GM12878 (cell line): ENCODE measurements around the gene CCNI. TPM values are rescaled to one million over a fixed set of nuclear protein-coding genes. Genes with fewer than 3 reads are reported as not detected.

Experiments used
- ATAC-seq: fragments of 200-7000 bp; cut with Tn5 transposase; 3 replicates; pipeline ENCODE4 v1.9.1; 2020; ENCODE audit warnings: mild to moderate bottlenecking, moderate library complexity
- BruUV-seq: library from RNA; stranded (reverse); fragments of 400-500 nt; replicated peaks from 2 replicates; lab custom pipeline; 2021; lab: Mats Ljungman, UMichigan
- CTCF ChIA-PET: fragments of 300-600 bp; sonication (Branson Sonifier 250); formaldehyde crosslinking; extraction: SDS; loops from one replicate; lab custom pipeline; 2021; ENCODE audit warnings: inconsistent platforms; lab: Yijun Ruan, JAX
- POLR2A ChIA-PET: fragments of 350-600 bp; formaldehyde crosslinking; extraction: SDS; loops from one replicate; lab custom pipeline; 2021; ENCODE audit warnings: inconsistent platforms; lab: Charles Lee
- RAD21 ChIA-PET: fragments of 300-600 bp; sonication (Branson Sonifier 250); formaldehyde crosslinking; loops from one replicate; lab custom pipeline; 2023; ENCODE audit warnings: antibody characterized with exemption; ENCODE audit not compliant: unreplicated experiment; lab: Charles Lee
- SMC1A ChIA-PET: fragments of 300-600 bp; sonication (Branson Sonifier 250); formaldehyde crosslinking; loops from one replicate; lab custom pipeline; 2023; ENCODE audit not compliant: unreplicated experiment, uncharacterized antibody; lab: Charles Lee
- DNase-seq: peaks from one replicate; pipeline ENCODE4 v3.0.0-alpha.2; 2011; ENCODE audit warnings: low read depth, low spot score
- FAIRE-seq: peaks from 3 replicates; lab custom pipeline; 2011; peaks lifted over from hg19 to GRCh38; lab: Jason Lieb, UNC
- H2AFZ ChIP-seq: 2 replicates; pipeline ENCODE4 v1.6.0; 2011; ENCODE audit warnings: low read depth, low read length, control low read depth; ENCODE audit not compliant: control insufficient read depth
- H3K27ac ChIP-seq: 2 replicates; pipeline ENCODE4 v1.5.1; 2011; ENCODE audit warnings: control low read depth; ENCODE audit not compliant: control insufficient read depth, insufficient read depth
- H3K27me3 ChIP-seq, 2 experiments: replicated peaks in 1 of 2; 2 replicates each; pipeline versions ENCODE4 v1.6.0 to v1.6.1; 2011; ENCODE audit warnings: low read length in 1 of 2; ENCODE audit not compliant: control insufficient read depth in 2 of 2, insufficient read depth in 2 of 2
- H3K36me3 ChIP-seq, 2 experiments: 2 replicates each; pipeline ENCODE4 v1.5.1; 2011; ENCODE audit warnings: low read length in 1 of 2; ENCODE audit not compliant: control insufficient read depth in 2 of 2, insufficient read depth in 2 of 2
- H3K4me1 ChIP-seq: 2 replicates; pipeline ENCODE4 v1.6.1; 2011; ENCODE audit warnings: mild to moderate bottlenecking, low read length, moderate library complexity, mixed read lengths; ENCODE audit not compliant: control insufficient read depth, insufficient read depth
- H3K4me2 ChIP-seq: 2 replicates; pipeline ENCODE4 v1.6.0; 2011; ENCODE audit warnings: control low read depth; ENCODE audit not compliant: control insufficient read depth, insufficient read depth
- H3K4me3 ChIP-seq: fragments of 200-600 bp; sonication (generic); 2 replicates; pipeline ENCODE4 v1.5.1; 2016
- H3K79me2 ChIP-seq: 2 replicates; pipeline ENCODE4 v1.6.0; 2011; ENCODE audit warnings: low read length; ENCODE audit not compliant: control insufficient read depth, insufficient read depth
- H3K9ac ChIP-seq: 2 replicates; pipeline ENCODE4 v1.8.0; 2011; ENCODE audit warnings: low read length, control low read depth, mixed read lengths; ENCODE audit not compliant: control insufficient read depth, insufficient read depth
- H3K9me3 ChIP-seq: replicated peaks from 3 replicates; pipeline ENCODE4 v1.5.1; 2011; ENCODE audit warnings: mild to moderate bottlenecking, low read length; ENCODE audit not compliant: control insufficient read depth, insufficient read depth
- H4K20me1 ChIP-seq: 2 replicates; pipeline ENCODE4 v1.6.0; 2011; ENCODE audit not compliant: control insufficient read depth, insufficient read depth
- BACH1 ChIP-seq: fragments of 450-650 bp; IDR thresholded peaks from 2 replicates; pipeline ENCODE4 v1.6.1; 2017; ENCODE audit warnings: mild to moderate bottlenecking, borderline replicate concordance
- CHD2 ChIP-seq: IDR thresholded peaks from 2 replicates; pipeline ENCODE4 v1.6.1; 2011; ENCODE audit warnings: low read depth, low read length, improper control_type of control experiment, borderline replicate concordance
- GATAD2B ChIP-seq: fragments of 450-650 bp; conservative IDR thresholded peaks from 2 replicates; pipeline ENCODE4 v1.6.1; 2017; ENCODE audit warnings: low read depth, mild to moderate bottlenecking, moderate library complexity
- HDAC6 ChIP-seq: fragments of 200-600 bp; sonication (generic); IDR thresholded peaks from one replicate; pipeline ENCODE4 v1.8.0; 2017; ENCODE audit warnings: antibody characterized with exemption; ENCODE audit not compliant: unreplicated experiment
- NR2C1 ChIP-seq: fragments of 450-650 bp; IDR thresholded peaks from 2 replicates; pipeline ENCODE4 v1.6.1; 2017; ENCODE audit warnings: antibody characterized with exemption, mild to moderate bottlenecking, moderate library complexity
- PBX3 ChIP-seq: IDR thresholded peaks from 2 replicates; pipeline ENCODE4 v1.6.1; 2011; ENCODE audit warnings: mild to moderate bottlenecking, low read depth, low read length, moderate library complexity; ENCODE audit not compliant: insufficient replicate concordance
- POU2F2 ChIP-seq: IDR thresholded peaks from 3 replicates; pipeline ENCODE4 v1.6.1; 2011; ENCODE audit warnings: low read depth, mild to moderate bottlenecking, low read length, borderline replicate concordance
- RELA ChIP-seq: fragments of 450-650 bp; IDR thresholded peaks from 2 replicates; pipeline ENCODE4 v1.8.0; 2014; ENCODE audit warnings: borderline replicate concordance; ENCODE audit not compliant: partially characterized antibody
- SMAD1 ChIP-seq: fragments of 450-650 bp; IDR thresholded peaks from 2 replicates; pipeline ENCODE4 v1.6.1; 2018; ENCODE audit warnings: mild to moderate bottlenecking, low read depth; ENCODE audit not compliant: partially characterized antibody
- USF2 ChIP-seq: IDR thresholded peaks from 2 replicates; pipeline ENCODE4 v1.6.1; 2011; ENCODE audit warnings: low read depth, low read length, improper control_type of control experiment, borderline replicate concordance
- WRNIP1 ChIP-seq: IDR thresholded peaks from 2 replicates; pipeline ENCODE4 v1.6.1; 2011; ENCODE audit warnings: low read depth, low read length, improper control_type of control experiment, borderline replicate concordance
- in situ Hi-C: fragments of 300-500 bp; cut with MboI; formaldehyde crosslinking; loops from 9 replicates; pipeline ENCODE4 v1.14.3; 2018; ENCODE audit warnings: mixed read lengths
- intact Hi-C: fragments of 100-400 bp; cut with micrococcal nuclease; formaldehyde crosslinking; loops from one replicate; pipeline ENCODE4 v1.14.2; 2022; ENCODE audit not compliant: unreplicated experiment
- polyA plus RNA-seq, 11 experiments: library from polyadenylated mRNA; depleted of rRNA in 4 of 11; unstranded in 6 of 11; stranded (reverse) in 5 of 11; fragments of >200 nt; fragmentation: Nextera tagmentation in 4 of 11; fragmentation: Illumina TruSeq in 1 of 11; extraction: Ambion mirVana in 4 of 11; extraction: Trizol in 1 of 11; gene quantifications; 1 replicate in 1 of 11; 2 replicates in 10 of 11; pipeline versions ENCODE4 v1.2.1 to v1.2.3, GENCODE V29; 2011 to 2016; ENCODE audit warnings: inconsistent platforms in 2 of 11, missing spikeins in 2 of 11, low read depth in 1 of 11
- total RNA-seq, 4 experiments: library from RNA; depleted of rRNA in 3 of 4; stranded (reverse); fragments of >200 nt in 3 of 4; fragmentation: Illumina TruSeq in 1 of 4; extraction: Trizol in 1 of 4; gene quantifications; 2 replicates each; pipeline versions ENCODE4 v1.2.1 to v1.2.3, GENCODE V29; 2013 to 2021
- TF ChIP-seq, protein P1 (sequence below): fragments of 450-650 bp; IDR thresholded peaks from 2 replicates; pipeline ENCODE4 v1.6.1; 2017; ENCODE audit warnings: mild to moderate bottlenecking, moderate library complexity
- TF ChIP-seq, protein P2 (sequence below), 3 experiments: IDR thresholded peaks in 2 of 3; conservative IDR thresholded peaks in 1 of 3; 2 replicates each; pipeline ENCODE4 v1.5.1; 2011; ENCODE audit warnings: low read depth in 3 of 3, low read length in 3 of 3, mild to moderate bottlenecking in 3 of 3, control low read depth in 2 of 3, moderate library complexity in 2 of 3, inconsistent platforms in 1 of 3, mixed read lengths in 1 of 3; ENCODE audit not compliant: control insufficient read depth in 2 of 3, insufficient read depth in 1 of 3; ENCODE audit errors: extremely low read depth in 1 of 3

Gene CCNI
- total and polyA plus RNA-seq, 10 of the 15 experiments (the other 5 are each of a cell fraction or from before 2014, with no cell fraction given): 70.6 to 178 (median 105) TPM

DNA sequence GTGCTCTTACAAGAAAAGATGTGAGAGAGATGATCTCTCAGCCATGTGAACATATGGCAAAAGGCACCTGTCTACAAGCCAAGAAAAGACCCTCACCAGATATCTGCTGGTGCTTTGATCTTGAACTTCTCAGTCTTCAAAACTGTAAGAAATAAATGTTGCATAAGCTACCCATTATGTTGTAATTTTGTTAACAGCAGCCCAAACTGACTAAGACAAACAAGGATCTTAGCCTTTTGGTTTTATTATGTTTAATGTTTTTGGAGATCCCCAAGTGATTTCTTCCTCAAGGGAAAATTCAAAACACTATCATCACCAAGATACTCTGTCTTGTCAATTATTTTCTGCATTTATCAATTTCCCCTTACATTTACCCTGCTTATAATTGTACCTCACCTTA lies 21.8 kb upstream of the CCNI start:
- ChIA-PET SMC1A (interaction anchor here (0.6 to 12.9 kb wide), 6 partner anchors 9 to 103 kb away, joined by 3 to 286 read pairs (median 6); no protein-coding TSS in a partner anchor), POLR2A (no interaction called here)
- H3K27ac ChIP-seq: no peak overlapping the region
- TF ChIP-seq CHD2: no peak
- no peak for TF ChIP-seq BACH1
- TF ChIP-seq WRNIP1: no peak
- TF ChIP-seq NR2C1: no peak
- TF ChIP-seq PBX3: no peak
- TF ChIP-seq, protein P1, sequence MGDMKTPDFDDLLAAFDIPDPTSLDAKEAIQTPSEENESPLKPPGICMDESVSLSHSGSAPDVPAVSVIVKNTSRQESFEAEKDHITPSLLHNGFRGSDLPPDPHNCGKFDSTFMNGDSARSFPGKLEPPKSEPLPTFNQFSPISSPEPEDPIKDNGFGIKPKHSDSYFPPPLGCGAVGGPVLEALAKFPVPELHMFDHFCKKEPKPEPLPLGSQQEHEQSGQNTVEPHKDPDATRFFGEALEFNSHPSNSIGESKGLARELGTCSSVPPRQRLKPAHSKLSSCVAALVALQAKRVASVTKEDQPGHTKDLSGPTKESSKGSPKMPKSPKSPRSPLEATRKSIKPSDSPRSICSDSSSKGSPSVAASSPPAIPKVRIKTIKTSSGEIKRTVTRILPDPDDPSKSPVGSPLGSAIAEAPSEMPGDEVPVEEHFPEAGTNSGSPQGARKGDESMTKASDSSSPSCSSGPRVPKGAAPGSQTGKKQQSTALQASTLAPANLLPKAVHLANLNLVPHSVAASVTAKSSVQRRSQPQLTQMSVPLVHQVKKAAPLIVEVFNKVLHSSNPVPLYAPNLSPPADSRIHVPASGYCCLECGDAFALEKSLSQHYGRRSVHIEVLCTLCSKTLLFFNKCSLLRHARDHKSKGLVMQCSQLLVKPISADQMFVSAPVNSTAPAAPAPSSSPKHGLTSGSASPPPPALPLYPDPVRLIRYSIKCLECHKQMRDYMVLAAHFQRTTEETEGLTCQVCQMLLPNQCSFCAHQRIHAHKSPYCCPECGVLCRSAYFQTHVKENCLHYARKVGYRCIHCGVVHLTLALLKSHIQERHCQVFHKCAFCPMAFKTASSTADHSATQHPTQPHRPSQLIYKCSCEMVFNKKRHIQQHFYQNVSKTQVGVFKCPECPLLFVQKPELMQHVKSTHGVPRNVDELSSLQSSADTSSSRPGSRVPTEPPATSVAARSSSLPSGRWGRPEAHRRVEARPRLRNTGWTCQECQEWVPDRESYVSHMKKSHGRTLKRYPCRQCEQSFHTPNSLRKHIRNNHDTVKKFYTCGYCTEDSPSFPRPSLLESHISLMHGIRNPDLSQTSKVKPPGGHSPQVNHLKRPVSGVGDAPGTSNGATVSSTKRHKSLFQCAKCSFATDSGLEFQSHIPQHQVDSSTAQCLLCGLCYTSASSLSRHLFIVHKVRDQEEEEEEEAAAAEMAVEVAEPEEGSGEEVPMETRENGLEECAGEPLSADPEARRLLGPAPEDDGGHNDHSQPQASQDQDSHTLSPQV: no peak
- no peak for TF ChIP-seq RELA
- TF ChIP-seq SMAD1: no peak
- no peak for TF ChIP-seq HDAC6
- TF ChIP-seq, protein P2, sequence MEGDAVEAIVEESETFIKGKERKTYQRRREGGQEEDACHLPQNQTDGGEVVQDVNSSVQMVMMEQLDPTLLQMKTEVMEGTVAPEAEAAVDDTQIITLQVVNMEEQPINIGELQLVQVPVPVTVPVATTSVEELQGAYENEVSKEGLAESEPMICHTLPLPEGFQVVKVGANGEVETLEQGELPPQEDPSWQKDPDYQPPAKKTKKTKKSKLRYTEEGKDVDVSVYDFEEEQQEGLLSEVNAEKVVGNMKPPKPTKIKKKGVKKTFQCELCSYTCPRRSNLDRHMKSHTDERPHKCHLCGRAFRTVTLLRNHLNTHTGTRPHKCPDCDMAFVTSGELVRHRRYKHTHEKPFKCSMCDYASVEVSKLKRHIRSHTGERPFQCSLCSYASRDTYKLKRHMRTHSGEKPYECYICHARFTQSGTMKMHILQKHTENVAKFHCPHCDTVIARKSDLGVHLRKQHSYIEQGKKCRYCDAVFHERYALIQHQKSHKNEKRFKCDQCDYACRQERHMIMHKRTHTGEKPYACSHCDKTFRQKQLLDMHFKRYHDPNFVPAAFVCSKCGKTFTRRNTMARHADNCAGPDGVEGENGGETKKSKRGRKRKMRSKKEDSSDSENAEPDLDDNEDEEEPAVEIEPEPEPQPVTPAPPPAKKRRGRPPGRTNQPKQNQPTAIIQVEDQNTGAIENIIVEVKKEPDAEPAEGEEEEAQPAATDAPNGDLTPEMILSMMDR (IDR thresholded peaks at IDR 0.05 in 2 of 3, conservative IDR thresholded peaks at IDR 0.05 in 1 of 3; ENCODE audit: control insufficient read depth in 2 of 3, extremely low read depth in 1 of 3, insufficient read depth in 1 of 3, low read depth in 3 of 3, low read length in 3 of 3): no peak
- no peak for TF ChIP-seq POU2F2
- no peak for TF ChIP-seq USF2
- no peak for TF ChIP-seq GATAD2B
- TF ChIP-seq, all 136 proteins: peak for 0
- H3K4me1 ChIP-seq: no peaks in the 10 kb centered on the region
- RAD21 ChIA-PET: interaction anchor here (8.3 kb wide), 1 partner anchor 104 kb away, joined by 229 read pairs; no protein-coding TSS in a partner anchor
- CTCF ChIA-PET: interaction anchor here (0.7 to 11.9 kb wide), 5 partner anchors 40 to 288 kb away, joined by 3 to 535 read pairs (median 3); partner anchors contain the start of gene CCNG2
- intact Hi-C loops (loop anchor here (5.0 to 10.0 kb wide), 2 partner anchors 60 to 207 kb away; partner anchors contain the start of gene CCNG2), in situ Hi-C loops (loop anchor here (5.0 kb wide), 1 partner anchor 110 kb away; no protein-coding TSS in a partner anchor)
- H3K27me3 ChIP-seq: no peaks in the 10 kb centered on the region
- no peak overlapping the region for H2AFZ ChIP-seq
- no peak overlapping the region for H3K9ac ChIP-seq
- no peak for ATAC-seq
- H3K4me3 ChIP-seq: no peak overlapping the region
- no peak overlapping the region for H3K4me2 ChIP-seq
- DNase-seq: no peak
- no peaks in the 10 kb centered on the region for H3K9me3 ChIP-seq
- no peaks in the 10 kb centered on the region for H3K36me3 ChIP-seq
- H3K79me2 ChIP-seq: no peaks in the 10 kb centered on the region
- no peak for FAIRE-seq
- no TSS peak for BruUV-seq
- H4K20me1 ChIP-seq: no peaks in the 10 kb centered on the region
